ENCODE results near the gene FOXN3. TPM values are rescaled to one million over a fixed set of nuclear protein-coding genes. Genes with fewer than 3 reads are reported as not detected.

FOXN3 gene
- polyA plus RNA-seq, 2 of the 4 experiments (the other 2 are of a cell fraction), result 6.0 to 6.4 TPM

DNA sequence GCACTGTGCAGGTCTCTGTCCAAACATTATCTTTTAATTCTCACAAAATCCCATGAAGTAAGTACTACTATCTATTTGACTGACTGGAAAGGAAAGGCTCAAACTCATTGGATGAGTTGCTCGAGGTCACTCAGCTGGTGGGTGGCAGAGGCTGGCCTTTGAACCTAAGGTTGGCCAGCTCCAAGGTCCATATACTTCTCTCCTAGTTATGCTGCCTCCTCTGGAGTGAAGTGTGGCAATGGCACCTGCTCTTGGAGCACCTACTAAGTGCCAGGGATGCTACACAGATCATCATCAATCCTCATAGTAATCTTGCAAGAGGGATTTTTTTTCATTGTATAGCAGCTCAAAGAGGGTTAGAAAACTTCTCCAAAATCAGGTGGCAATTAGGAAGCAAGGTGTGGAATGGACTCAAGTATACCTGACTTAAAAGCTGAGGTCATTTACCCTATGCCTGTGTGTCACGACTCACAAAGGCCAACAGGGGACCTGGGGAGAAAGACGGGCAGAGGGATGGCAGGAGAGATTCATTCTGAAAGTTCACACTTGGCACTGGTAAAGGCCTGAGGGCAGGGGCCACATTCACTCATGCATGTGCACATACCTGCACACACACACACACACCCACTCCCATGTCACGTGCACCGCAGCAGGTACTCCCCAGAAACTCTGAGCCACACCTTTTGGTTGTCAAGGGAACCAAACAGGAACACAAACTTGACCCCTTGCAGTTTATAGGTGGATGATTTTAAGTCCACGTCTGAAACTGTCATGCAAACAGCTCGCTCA is 146.4 kb downstream of the FOXN3 start:
- ChIA-PET POLR2A (no interaction called here), CTCF (no interaction called here)
- no peaks in the 10 kb centered on the region for H3K9me3 ChIP-seq
- no peak for FAIRE-seq
- 56% methylated on average over 7 of the region's 7 CpGs for WGBS (ENCODE audit: missing lambda C conversion rate)
- no peaks in the 10 kb centered on the region for H3K4me1 ChIP-seq
- no peak for ATAC-seq
- no peak for TF ChIP-seq MAZ (IDR thresholded peaks at IDR 0.05; ENCODE audit: borderline replicate concordance, low read depth, low read length)
- no peak for TF ChIP-seq HMGXB4 (CRISPR knock-in tag; IDR thresholded peaks at IDR 0.05; ENCODE audit: borderline replicate concordance)
- no peak for TF ChIP-seq RAD21 (conservative IDR thresholded peaks at IDR 0.05 in 1 of 2, IDR thresholded peaks at IDR 0.05 in 1 of 2)
- no peak for TF ChIP-seq TP53 (CRISPR knock-in tag; IDR thresholded peaks at IDR 0.05)
- no peak for TF ChIP-seq NPAS2 (CRISPR knock-in tag; IDR thresholded peaks at IDR 0.05; ENCODE audit: borderline replicate concordance)
- no peak for TF ChIP-seq JUNB (IDR thresholded peaks at IDR 0.05)
- no peak for TF ChIP-seq ESRRA (IDR thresholded peaks at IDR 0.05; ENCODE audit: borderline replicate concordance, low read length)
- TF ChIP-seq CTCF (IDR thresholded peaks at IDR 0.05), result no peak
- no peak for TF ChIP-seq EP300 (IDR thresholded peaks at IDR 0.05)
- no peak for TF ChIP-seq MYC (IDR thresholded peaks at IDR 0.05; ENCODE audit: borderline replicate concordance, low read length)
- no peak for DNase-seq (ENCODE audit: low read depth in 1 of 2, low spot score in 1 of 2)
- H3K4me3 ChIP-seq, result no peak overlapping the region
- H3K27ac ChIP-seq, result no peak overlapping the region
- H3K4me2 ChIP-seq, result no peak overlapping the region

- ChIA-PET POLR2A (no interaction called here), CTCF (no interaction called here)
- ATAC-seq (no peak), DNase-seq (ENCODE audit: low read depth in 1 of 2, low spot score in 1 of 2) (no peak), FAIRE-seq (no peak)
- Histone ChIP-seq H3K9me3 (no peaks in the 10 kb centered on the region), H3K4me1 (no peaks in the 10 kb centered on the region), H3K27ac (no peak overlapping the region), H3K4me3 (no peak overlapping the region), H3K4me2 (no peak overlapping the region)
- WGBS (ENCODE audit: missing lambda C conversion rate), result 65% methylated on average over 6 of the region's 6 CpGs
- TF ChIP-seq FOSL2 (IDR thresholded peaks at IDR 0.05) (no peak), FOSL2 (CRISPR knock-in tag; IDR thresholded peaks at IDR 0.05) (no peak), CTCF (IDR thresholded peaks at IDR 0.05) (no peak), ESRRA (IDR thresholded peaks at IDR 0.05; ENCODE audit: borderline replicate concordance, low read length) (no peak), TP53 (CRISPR knock-in tag; IDR thresholded peaks at IDR 0.05) (no peak), ZC3H11A (IDR thresholded peaks at IDR 0.05) (no peak), MAX (IDR thresholded peaks at IDR 0.05) (no peak), NFE2L2 (conservative IDR thresholded peaks at IDR 0.05; ENCODE audit: low read length) (no peak), KDM5A (IDR thresholded peaks at IDR 0.05) (no peak), MYC (IDR thresholded peaks at IDR 0.05; ENCODE audit: borderline replicate concordance, low read length) (no peak), BCL3 (IDR thresholded peaks at IDR 0.05) (no peak)
- TF ChIP-seq, protein P1, sequence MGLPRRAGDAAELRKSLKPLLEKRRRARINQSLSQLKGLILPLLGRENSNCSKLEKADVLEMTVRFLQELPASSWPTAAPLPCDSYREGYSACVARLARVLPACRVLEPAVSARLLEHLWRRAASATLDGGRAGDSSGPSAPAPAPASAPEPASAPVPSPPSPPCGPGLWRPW (IDR thresholded peaks at IDR 0.05), result no peak
- TF ChIP-seq, protein P2, sequence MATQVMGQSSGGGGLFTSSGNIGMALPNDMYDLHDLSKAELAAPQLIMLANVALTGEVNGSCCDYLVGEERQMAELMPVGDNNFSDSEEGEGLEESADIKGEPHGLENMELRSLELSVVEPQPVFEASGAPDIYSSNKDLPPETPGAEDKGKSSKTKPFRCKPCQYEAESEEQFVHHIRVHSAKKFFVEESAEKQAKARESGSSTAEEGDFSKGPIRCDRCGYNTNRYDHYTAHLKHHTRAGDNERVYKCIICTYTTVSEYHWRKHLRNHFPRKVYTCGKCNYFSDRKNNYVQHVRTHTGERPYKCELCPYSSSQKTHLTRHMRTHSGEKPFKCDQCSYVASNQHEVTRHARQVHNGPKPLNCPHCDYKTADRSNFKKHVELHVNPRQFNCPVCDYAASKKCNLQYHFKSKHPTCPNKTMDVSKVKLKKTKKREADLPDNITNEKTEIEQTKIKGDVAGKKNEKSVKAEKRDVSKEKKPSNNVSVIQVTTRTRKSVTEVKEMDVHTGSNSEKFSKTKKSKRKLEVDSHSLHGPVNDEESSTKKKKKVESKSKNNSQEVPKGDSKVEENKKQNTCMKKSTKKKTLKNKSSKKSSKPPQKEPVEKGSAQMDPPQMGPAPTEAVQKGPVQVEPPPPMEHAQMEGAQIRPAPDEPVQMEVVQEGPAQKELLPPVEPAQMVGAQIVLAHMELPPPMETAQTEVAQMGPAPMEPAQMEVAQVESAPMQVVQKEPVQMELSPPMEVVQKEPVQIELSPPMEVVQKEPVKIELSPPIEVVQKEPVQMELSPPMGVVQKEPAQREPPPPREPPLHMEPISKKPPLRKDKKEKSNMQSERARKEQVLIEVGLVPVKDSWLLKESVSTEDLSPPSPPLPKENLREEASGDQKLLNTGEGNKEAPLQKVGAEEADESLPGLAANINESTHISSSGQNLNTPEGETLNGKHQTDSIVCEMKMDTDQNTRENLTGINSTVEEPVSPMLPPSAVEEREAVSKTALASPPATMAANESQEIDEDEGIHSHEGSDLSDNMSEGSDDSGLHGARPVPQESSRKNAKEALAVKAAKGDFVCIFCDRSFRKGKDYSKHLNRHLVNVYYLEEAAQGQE (IDR thresholded peaks at IDR 0.05), result no peak
- TF ChIP-seq, protein P3, sequence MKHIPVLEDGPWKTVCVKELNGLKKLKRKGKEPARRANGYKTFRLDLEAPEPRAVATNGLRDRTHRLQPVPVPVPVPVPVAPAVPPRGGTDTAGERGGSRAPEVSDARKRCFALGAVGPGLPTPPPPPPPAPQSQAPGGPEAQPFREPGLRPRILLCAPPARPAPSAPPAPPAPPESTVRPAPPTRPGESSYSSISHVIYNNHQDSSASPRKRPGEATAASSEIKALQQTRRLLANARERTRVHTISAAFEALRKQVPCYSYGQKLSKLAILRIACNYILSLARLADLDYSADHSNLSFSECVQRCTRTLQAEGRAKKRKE (CRISPR knock-in tag; IDR thresholded peaks at IDR 0.05; ENCODE audit: low read depth), result no peak
These were observed 147.6 kb downstream of the FOXN3 start for GRCh38 chr14:89269404-89269803.
